Muscle layer of duodenum (tissue), 2 donors: ENCODE results near the gene TMEM255B.

ENCODE experiments used
- H3K27ac ChIP-seq: one replicate; pipeline ENCODE4 v1.7.0; 2013; ENCODE audit warnings: mild to moderate bottlenecking, low read length
- H3K27me3 ChIP-seq: one replicate; pipeline ENCODE4 v1.7.0; 2013; ENCODE audit warnings: low read depth, mild to moderate bottlenecking, control low read depth, low read length
- H3K36me3 ChIP-seq, 2 donors: one replicate each; pipeline ENCODE4 v1.7.0; 2013; ENCODE audit warnings: low read length in 2 of 2, control low read depth in 1 of 2, mild to moderate bottlenecking in 1 of 2; ENCODE audit not compliant: insufficient read depth in 2 of 2, control insufficient read depth in 1 of 2
- H3K4me1 ChIP-seq, 2 donors: one replicate each; pipeline ENCODE4 v1.7.0; 2013; ENCODE audit warnings: low read length in 2 of 2, mild to moderate bottlenecking in 2 of 2, control low read depth in 1 of 2, moderate library complexity in 1 of 2; ENCODE audit not compliant: insufficient read depth in 2 of 2, control insufficient read depth in 1 of 2
- H3K4me3 ChIP-seq, 2 donors: one replicate each; pipeline ENCODE4 v1.7.0; 2013; ENCODE audit warnings: low read length in 2 of 2, low read depth in 1 of 2, mild to moderate bottlenecking in 1 of 2
- H3K9me3 ChIP-seq, 2 donors: one replicate each; pipeline ENCODE4 v1.7.0; 2013; ENCODE audit warnings: low read length in 2 of 2, control low read depth in 1 of 2, mild to moderate bottlenecking in 1 of 2; ENCODE audit not compliant: control insufficient read depth in 1 of 2
- donor health status: healthy.

The TMEM255B gene

GRCh38 chr13:113736258-113736731, 22.7 kb upstream of the TMEM255B start:
- H3K4me3 ChIP-seq = no peak overlapping the region
- no peak overlapping the region for H3K27ac ChIP-seq
- no peaks in the 10 kb centered on the region for H3K9me3 ChIP-seq
- H3K4me1 ChIP-seq = peaks cover 0 to under 1% of the 10 kb centered on the region in 2 donors
- H3K27me3 ChIP-seq = no peaks in the 10 kb centered on the region
- H3K36me3 ChIP-seq = no peaks in the 10 kb centered on the region

GRCh38 chr13:113737803-113738202, 21.2 kb upstream of the TMEM255B start:
- peaks cover 0 to 9% of the 10 kb centered on the region in 2 donors for H3K4me1 ChIP-seq

GRCh38 chr13:113739527-113740285, 19.3 kb upstream of the TMEM255B start:
- Histone ChIP-seq H3K27me3 (no peaks in the 10 kb centered on the region), H3K9me3 (no peaks in the 10 kb centered on the region), H3K4me3 (no peak overlapping the region), H3K4me1 (peaks cover 0 to 9% of the 10 kb centered on the region in 2 donors), H3K27ac (no peak overlapping the region), H3K36me3 (no peaks in the 10 kb centered on the region)

More at GRCh38 chr13:113737803-113738202, 21.2 kb upstream of the TMEM255B start:
- no peak overlapping the region for H3K4me3 ChIP-seq
- H3K9me3 ChIP-seq = no peaks in the 10 kb centered on the region
- no peaks in the 10 kb centered on the region for H3K36me3 ChIP-seq
- H3K27me3 ChIP-seq = no peaks in the 10 kb centered on the region
- no peak overlapping the region for H3K27ac ChIP-seq

DNA sequence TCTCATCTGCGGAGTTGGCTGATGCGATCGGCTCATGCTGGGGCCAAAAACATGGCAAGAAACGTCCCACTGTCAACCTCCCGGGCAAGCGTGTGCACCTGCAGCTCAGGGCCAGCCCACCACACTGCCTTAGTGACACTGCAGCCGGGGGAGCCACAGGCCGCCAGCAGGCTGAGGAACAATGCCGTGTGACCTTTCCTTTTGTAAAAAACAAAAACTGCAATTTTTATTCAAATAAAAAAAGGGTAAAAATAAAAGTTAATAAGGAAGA, 18.8 kb upstream of the TMEM255B start:
- peaks cover 0 to 9% of the 10 kb centered on the region in 2 donors for H3K4me1 ChIP-seq
- no peaks in the 10 kb centered on the region for H3K27me3 ChIP-seq
- no peak overlapping the region for H3K27ac ChIP-seq
- no peaks in the 10 kb centered on the region for H3K9me3 ChIP-seq
- H3K4me3 ChIP-seq = no peak overlapping the region
- no peaks in the 10 kb centered on the region for H3K36me3 ChIP-seq

- H3K4me3 ChIP-seq = no peak overlapping the region
- no peak overlapping the region for H3K27ac ChIP-seq
- H3K27me3 ChIP-seq = no peaks in the 10 kb centered on the region
- H3K36me3 ChIP-seq = no peaks in the 10 kb centered on the region
- H3K9me3 ChIP-seq = no peaks in the 10 kb centered on the region
- H3K4me1 ChIP-seq = peaks cover 0 to 9% of the 10 kb centered on the region in 2 donors
These were observed 18.4 kb upstream of the TMEM255B start for GRCh38 chr13:113740661-113741060.

DNA sequence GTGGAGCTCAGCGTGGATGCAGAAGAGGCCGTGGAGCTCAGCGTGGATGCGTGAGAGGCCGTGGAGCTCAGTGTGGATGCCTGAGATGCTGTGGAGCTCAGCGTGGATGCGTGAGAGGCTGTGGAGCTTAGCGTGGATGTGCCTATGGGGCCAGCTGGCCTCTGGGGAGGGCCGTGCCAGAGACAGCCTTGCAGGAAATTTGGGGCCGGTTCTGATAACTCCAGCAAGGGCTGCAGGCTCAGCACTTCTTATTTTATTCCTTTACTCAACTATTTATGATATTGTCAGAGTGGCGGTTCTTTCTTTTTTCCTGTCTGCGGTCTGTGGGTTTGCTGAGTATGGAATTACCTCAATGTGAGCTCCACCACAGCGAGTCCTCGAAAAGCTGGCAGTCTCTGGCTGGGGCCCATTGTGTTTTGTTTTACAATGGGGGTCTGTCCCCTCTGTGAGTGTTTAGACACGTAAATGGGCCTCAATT, 17.8 kb upstream of the TMEM255B start:
- H3K36me3 ChIP-seq = no peaks in the 10 kb centered on the region
- no peaks in the 10 kb centered on the region for H3K27me3 ChIP-seq
- no peak overlapping the region for H3K27ac ChIP-seq
- H3K4me3 ChIP-seq = no peak overlapping the region
- H3K4me1 ChIP-seq = peaks cover 0 to 9% of the 10 kb centered on the region in 2 donors
- H3K9me3 ChIP-seq = no peaks in the 10 kb centered on the region

GRCh38 chr13:113742000-113742441, 17.0 kb upstream of the TMEM255B start:
- no peak overlapping the region for H3K4me3 ChIP-seq
- no peak overlapping the region for H3K27ac ChIP-seq
- no peaks in the 10 kb centered on the region for H3K27me3 ChIP-seq
- H3K4me1 ChIP-seq = peaks cover 0 to 9% of the 10 kb centered on the region in 2 donors
- no peaks in the 10 kb centered on the region for H3K36me3 ChIP-seq
- H3K9me3 ChIP-seq = no peaks in the 10 kb centered on the region

GRCh38 chr13:113742445-113743120, 16.4 kb upstream of the TMEM255B start:
- Histone ChIP-seq H3K27me3 (no peaks in the 10 kb centered on the region), H3K4me3 (no peak overlapping the region), H3K4me1 (peaks cover 0 to 9% of the 10 kb centered on the region in 2 donors), H3K27ac (no peak overlapping the region), H3K36me3 (no peaks in the 10 kb centered on the region), H3K9me3 (no peaks in the 10 kb centered on the region)

DNA sequence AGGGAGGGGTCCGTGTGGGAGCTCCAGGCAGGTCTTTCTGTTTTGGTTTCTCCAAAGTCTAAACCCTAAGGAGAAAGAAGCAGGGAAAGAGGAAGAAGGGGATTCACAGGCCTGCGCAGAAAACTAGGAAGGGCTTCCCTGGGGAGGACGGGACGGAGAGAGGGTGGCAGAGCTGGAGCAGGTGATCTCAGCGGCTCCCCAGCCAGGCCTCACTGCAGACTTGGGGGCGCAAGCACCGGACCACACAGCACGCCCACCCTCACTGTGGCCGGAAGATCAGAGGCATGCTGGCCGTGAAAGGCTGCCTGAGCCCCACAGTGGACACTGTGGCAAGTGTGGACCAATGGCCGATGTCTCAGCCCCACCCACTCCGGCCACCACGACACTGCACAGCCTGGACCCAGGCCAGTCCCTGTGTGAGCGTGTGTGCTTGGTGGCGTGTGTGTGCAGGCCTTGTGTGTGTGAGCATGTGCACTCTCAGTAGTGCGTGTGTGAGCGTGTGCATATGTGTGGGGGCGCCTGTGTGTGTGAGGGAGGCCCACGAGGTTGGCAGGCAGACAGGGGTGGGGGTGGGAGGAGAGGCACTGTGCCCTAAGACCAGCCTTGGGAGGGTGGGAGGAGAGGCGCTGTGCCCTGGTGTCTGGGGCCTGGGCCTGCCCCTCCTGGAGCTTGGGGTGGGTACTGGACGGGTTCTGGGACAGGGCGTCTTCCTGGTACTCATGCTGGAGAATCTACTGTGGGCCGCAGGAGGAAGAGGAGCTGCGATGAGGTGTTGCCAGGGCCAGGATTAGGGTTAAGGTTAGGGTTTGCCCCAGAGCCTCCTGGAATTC, 15.4 kb upstream of the TMEM255B start:
- Histone ChIP-seq H3K4me1 (peaks cover 0 to 9% of the 10 kb centered on the region in 2 donors), H3K36me3 (no peaks in the 10 kb centered on the region), H3K4me3 (no peak overlapping the region), H3K9me3 (no peaks in the 10 kb centered on the region), H3K27ac (no peak overlapping the region), H3K27me3 (no peaks in the 10 kb centered on the region)

DNA sequence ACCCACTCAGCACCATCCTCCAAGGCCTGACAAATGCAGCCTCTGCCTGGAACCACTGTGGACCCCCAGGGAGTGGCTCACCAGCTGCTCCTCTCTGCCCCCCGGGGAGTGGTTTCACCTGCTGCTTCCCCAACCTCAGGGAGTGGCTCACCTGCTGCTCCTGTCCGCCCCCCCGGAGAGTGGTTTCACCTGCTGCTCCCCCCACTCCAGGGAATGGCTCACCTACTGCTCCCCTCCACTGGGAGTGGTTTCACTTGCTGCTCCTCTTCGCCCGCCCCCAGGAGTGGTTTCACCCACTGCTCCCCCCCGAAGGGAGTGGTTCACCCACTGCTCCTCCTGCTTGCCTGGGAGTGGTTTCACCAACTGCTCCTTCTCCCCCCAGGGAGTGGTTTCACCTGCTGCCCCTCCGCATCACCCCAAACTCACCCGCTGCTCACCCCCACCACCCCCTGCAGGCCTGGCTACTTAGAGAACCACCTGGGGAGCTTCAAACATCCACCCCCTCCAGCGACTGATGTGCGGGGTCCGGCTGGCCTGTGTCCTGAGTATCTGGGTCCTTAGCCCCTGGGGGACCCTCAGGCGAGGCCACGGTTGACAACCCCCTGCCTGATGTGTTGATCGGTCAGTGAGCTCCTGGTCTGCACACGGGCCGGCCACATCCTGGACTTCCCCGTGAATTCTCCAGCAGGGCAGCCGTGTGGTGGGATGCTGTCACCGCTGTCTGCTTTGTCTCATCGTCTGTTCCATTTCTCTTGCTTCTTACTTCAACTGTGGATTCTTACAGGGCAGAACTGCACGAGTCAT, 14.6 kb upstream of the TMEM255B start:
- Histone ChIP-seq H3K27ac (no peak overlapping the region), H3K9me3 (no peaks in the 10 kb centered on the region), H3K4me3 (no peak overlapping the region), H3K36me3 (no peaks in the 10 kb centered on the region), H3K4me1 (peaks cover 0 to 9% of the 10 kb centered on the region in 2 donors), H3K27me3 (no peaks in the 10 kb centered on the region)
